Progenitor cell of endocrine pancreas (in vitro differentiated cells): ENCODE measurements around the gene ASIC2. TPM values are rescaled to one million over a fixed set of nuclear protein-coding genes. Genes with fewer than 3 reads are reported as not detected.

Source experiments
- DNase-seq: peaks from one replicate; pipeline ENCODE4 v3.0.0; 2021; ENCODE audit warnings: low spot score; ENCODE audit not compliant: unreplicated experiment
- H3K27ac Mint-ChIP-seq: 2 replicates; pipeline ENCODE4 v1.8.0; 2021; ENCODE audit warnings: mild to moderate bottlenecking, moderate library complexity, mixed read lengths
- H3K27me3 Mint-ChIP-seq: 2 replicates; pipeline ENCODE4 v1.8.0; 2021; ENCODE audit warnings: mixed read lengths
- H3K36me3 Mint-ChIP-seq: 2 replicates; pipeline ENCODE4 v1.8.0; 2022; ENCODE audit warnings: mixed read lengths; ENCODE audit not compliant: insufficient read depth
- H3K4me1 Mint-ChIP-seq: 2 replicates; pipeline ENCODE4 v1.8.0; 2021; ENCODE audit warnings: low read depth, mixed read lengths
- H3K4me3 Mint-ChIP-seq: 2 replicates; pipeline ENCODE4 v1.8.0; 2021; ENCODE audit warnings: low read depth, mild to moderate bottlenecking, moderate library complexity, mixed read lengths
- H3K9me3 Mint-ChIP-seq: 2 replicates; pipeline ENCODE4 v1.8.0; 2021; ENCODE audit warnings: low read depth, mixed read lengths
- total RNA-seq: library from RNA; stranded (reverse); gene quantifications from 2 replicates; pipeline ENCODE4 v1.2.1, GENCODE V29; 2021
- TF ChIP-seq, protein P1 (sequence below): fragments of 200-600 bp; sonication (generic); IDR thresholded peaks from one replicate; pipeline ENCODE4 v1.5.0; 2021; ENCODE audit warnings: antibody characterized with exemption, mild to moderate bottlenecking; ENCODE audit not compliant: unreplicated experiment

The ASIC2 gene
- total RNA-seq, 1 donor from 2014 or later: 0.29 TPM

DNA sequence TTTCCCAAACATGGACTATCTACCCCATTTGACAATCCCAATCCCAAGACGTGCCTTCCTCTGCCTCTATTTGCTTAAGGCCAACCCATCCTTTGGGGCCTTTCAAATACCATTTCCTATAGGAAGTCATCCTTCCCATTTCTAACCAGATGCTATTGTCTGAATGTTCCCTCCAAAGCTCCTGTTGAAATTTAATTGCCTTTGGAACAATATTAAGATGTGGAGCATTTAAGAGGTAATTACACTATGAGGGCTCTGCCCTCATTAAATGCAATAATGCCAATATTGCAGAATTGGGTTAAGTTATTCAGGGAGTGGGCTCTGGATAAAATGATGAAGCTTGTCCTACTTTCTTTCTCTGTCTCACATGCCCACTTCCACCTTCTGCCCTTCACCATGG lies 125.4 kb downstream of the ASIC2 start:
- Mint-ChIP-seq H3K36me3 (no peaks in the 10 kb centered on the region), H3K27me3 (peaks cover 8% of the 10 kb centered on the region), H3K4me3 (no peak overlapping the region), H3K9me3 (no peaks in the 10 kb centered on the region), H3K27ac (no peak overlapping the region), H3K4me1 (no peaks in the 10 kb centered on the region)
- TF ChIP-seq, protein P1, sequence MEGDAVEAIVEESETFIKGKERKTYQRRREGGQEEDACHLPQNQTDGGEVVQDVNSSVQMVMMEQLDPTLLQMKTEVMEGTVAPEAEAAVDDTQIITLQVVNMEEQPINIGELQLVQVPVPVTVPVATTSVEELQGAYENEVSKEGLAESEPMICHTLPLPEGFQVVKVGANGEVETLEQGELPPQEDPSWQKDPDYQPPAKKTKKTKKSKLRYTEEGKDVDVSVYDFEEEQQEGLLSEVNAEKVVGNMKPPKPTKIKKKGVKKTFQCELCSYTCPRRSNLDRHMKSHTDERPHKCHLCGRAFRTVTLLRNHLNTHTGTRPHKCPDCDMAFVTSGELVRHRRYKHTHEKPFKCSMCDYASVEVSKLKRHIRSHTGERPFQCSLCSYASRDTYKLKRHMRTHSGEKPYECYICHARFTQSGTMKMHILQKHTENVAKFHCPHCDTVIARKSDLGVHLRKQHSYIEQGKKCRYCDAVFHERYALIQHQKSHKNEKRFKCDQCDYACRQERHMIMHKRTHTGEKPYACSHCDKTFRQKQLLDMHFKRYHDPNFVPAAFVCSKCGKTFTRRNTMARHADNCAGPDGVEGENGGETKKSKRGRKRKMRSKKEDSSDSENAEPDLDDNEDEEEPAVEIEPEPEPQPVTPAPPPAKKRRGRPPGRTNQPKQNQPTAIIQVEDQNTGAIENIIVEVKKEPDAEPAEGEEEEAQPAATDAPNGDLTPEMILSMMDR: no peak
- no peak for DNase-seq

- H3K4me1 Mint-ChIP-seq: no peaks in the 10 kb centered on the region
Measured at GRCh38 chr17:33166472-33166871, 126.6 kb downstream of the ASIC2 start.

DNA sequence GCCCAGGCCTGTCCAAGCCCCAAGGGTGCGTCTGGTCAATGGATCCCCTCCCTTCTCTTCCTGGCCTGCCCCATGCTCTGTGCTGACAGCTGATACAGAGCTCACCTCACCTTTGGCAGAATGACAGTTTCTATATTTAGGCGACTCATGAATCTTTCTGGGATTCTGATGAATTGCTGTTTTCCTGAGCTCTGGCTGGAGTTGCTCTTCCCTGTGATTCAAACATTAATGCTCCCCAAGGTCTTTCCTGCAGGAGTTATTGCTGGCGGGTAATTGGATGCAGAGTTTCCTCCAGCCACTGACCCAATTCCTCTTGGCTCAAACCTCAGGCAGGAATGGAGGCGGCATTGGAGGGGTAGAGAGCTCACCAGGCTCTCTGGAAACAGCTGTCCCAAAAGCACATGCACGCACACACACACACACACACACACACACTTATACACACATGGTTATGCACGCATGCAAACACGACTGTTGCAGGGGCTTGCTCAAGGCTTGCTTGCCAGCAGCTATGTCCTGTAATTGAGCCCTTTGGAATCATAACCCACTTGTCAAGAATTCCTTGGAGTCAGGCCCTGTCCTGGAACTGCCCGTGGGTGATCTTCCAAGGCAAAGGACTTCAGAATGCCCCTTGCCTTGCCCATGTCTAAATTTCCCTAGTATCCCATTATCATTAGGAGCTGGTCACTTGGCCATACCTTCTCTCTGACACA lies 128.8 kb downstream of the ASIC2 start:
- no peak overlapping the region for H3K27ac Mint-ChIP-seq
- H3K4me3 Mint-ChIP-seq: no peak overlapping the region
- H3K27me3 Mint-ChIP-seq: peaks cover 22% of the 10 kb centered on the region
- H3K9me3 Mint-ChIP-seq: no peaks in the 10 kb centered on the region
- no peaks in the 10 kb centered on the region for H3K36me3 Mint-ChIP-seq
- TF ChIP-seq, protein P1: no peak
- no peaks in the 10 kb centered on the region for H3K4me1 Mint-ChIP-seq
- DNase-seq: no peak

More at GRCh38 chr17:33166472-33166871, 126.6 kb downstream of the ASIC2 start:
- H3K4me3 Mint-ChIP-seq: no peak overlapping the region
- H3K27me3 Mint-ChIP-seq: peaks cover 15% of the 10 kb centered on the region
- no peaks in the 10 kb centered on the region for H3K9me3 Mint-ChIP-seq
- TF ChIP-seq, protein P1: no peak
- no peak overlapping the region for H3K27ac Mint-ChIP-seq
- no peak for DNase-seq
- H3K36me3 Mint-ChIP-seq: no peaks in the 10 kb centered on the region

GRCh38 chr17:33163533-33164168 lies 129.4 kb downstream of the ASIC2 start:
- no peak overlapping the region for H3K4me3 Mint-ChIP-seq
- TF ChIP-seq, protein P1: no peak
- no peaks in the 10 kb centered on the region for H3K36me3 Mint-ChIP-seq
- DNase-seq: no peak
- H3K27me3 Mint-ChIP-seq: peaks cover 22% of the 10 kb centered on the region
- H3K9me3 Mint-ChIP-seq: no peaks in the 10 kb centered on the region
- no peak overlapping the region for H3K27ac Mint-ChIP-seq
- H3K4me1 Mint-ChIP-seq: no peaks in the 10 kb centered on the region

- no peak for DNase-seq
- Mint-ChIP-seq H3K4me1 (no peaks in the 10 kb centered on the region), H3K36me3 (no peaks in the 10 kb centered on the region), H3K9me3 (no peaks in the 10 kb centered on the region), H3K27ac (no peak overlapping the region), H3K4me3 (no peak overlapping the region), H3K27me3 (peaks cover 20% of the 10 kb centered on the region)
- TF ChIP-seq, protein P1: no peak
Measured at GRCh38 chr17:33154869-33155455, 138.1 kb downstream of the ASIC2 start.
